ENCODE measurements around the gene TRIM10. TPM values are rescaled to one million over a fixed set of nuclear protein-coding genes. Genes with fewer than 3 reads are reported as not detected.

Gene TRIM10
- polyA plus RNA-seq, 3 donors: 0.36 to 0.82 (median 0.47) TPM

Other genes starting within 250 kb of the TRIM10 start
- 100 to 1,000 TPM; 154 to 222 (median 202) TPM for gene HLA-A, start 218.7 kb downstream of the TRIM10 start, polyA plus RNA-seq (ENCODE audit: insufficient read length in 3 of 3)
- gene POLR1H, start 99.9 kb downstream of the TRIM10 start, polyA plus RNA-seq (ENCODE audit: insufficient read length in 3 of 3): 10 to 100 TPM; 38.7 to 46.4 (median 43.4) TPM
- 10 to 100 TPM; 65.9 to 70.4 (median 66.3) TPM for gene PPP1R11, start 94.0 kb downstream of the TRIM10 start, polyA plus RNA-seq (ENCODE audit: insufficient read length in 3 of 3)
- gene RNF39, start 85.4 kb downstream of the TRIM10 start, polyA plus RNA-seq (ENCODE audit: insufficient read length in 3 of 3): 1 to 10 TPM; 1.3 to 1.7 (median 1.5) TPM
- gene TRIM31, start 48.1 kb downstream of the TRIM10 start, polyA plus RNA-seq (ENCODE audit: insufficient read length in 3 of 3): under 1 TPM in 1 of 3 donors, not detected in 2; 0.26 TPM
- gene TRIM40, start 25.1 kb downstream of the TRIM10 start, polyA plus RNA-seq (ENCODE audit: insufficient read length in 3 of 3): under 1 TPM in 2 of 3 donors, not detected in 1; 0.07 to 0.10 TPM
- gene TRIM15, start 2.3 kb upstream of the TRIM10 start, polyA plus RNA-seq (ENCODE audit: insufficient read length in 3 of 3): under 1 TPM; 0.19 to 0.28 (median 0.26) TPM
- gene TRIM26, start 52.2 kb upstream of the TRIM10 start, polyA plus RNA-seq (ENCODE audit: insufficient read length in 3 of 3): 10 to 100 TPM; 33.3 to 36.5 (median 35.3) TPM
- gene TRIM39, start 165.7 kb upstream of the TRIM10 start, polyA plus RNA-seq (ENCODE audit: insufficient read length in 3 of 3): 10 to 100 TPM; 13.1 to 14.1 (median 13.7) TPM
- gene RPP21, start 183.9 kb upstream of the TRIM10 start, polyA plus RNA-seq (ENCODE audit: insufficient read length in 3 of 3): 10 to 100 TPM; 29.4 to 32.0 (median 31.5) TPM

Measured in right renal cortex interstitium (tissue), 3 donors.